Upper lobe of left lung (tissue), 6 donors: ENCODE measurements around the gene MTMR4. TPM values are rescaled to one million over a fixed set of nuclear protein-coding genes. Genes with fewer than 3 reads are reported as not detected.
A peak's percentile ranks its signal among the peaks of the same experiment; 100 is the strongest.

Experiments used
- ATAC-seq, 2 donors: fragments of 200-7000 bp; cut with Tn5 transposase; one replicate each; pipeline ENCODE4 v1.9.1; 2022; ENCODE audit warnings: mild to moderate bottlenecking in 2 of 2, moderate library complexity in 2 of 2; ENCODE audit not compliant: low FRiP score in 2 of 2
- DNase-seq, 2 donors: peaks; one replicate each; pipeline ENCODE4 v3.0.0-alpha.2; 2019 to 2020
- H3K27ac ChIP-seq, 4 donors: fragments of 200-600 bp; sonication (generic); one replicate each; pipeline ENCODE4 v1.5.1; 2016 to 2019
- H3K27me3 ChIP-seq, 4 donors: fragments of 200-600 bp; sonication (generic); one replicate each; pipeline ENCODE4 v1.5.1; 2017 to 2019
- H3K36me3 ChIP-seq, 4 donors: fragments of 200-600 bp; sonication (generic); one replicate each; pipeline ENCODE4 v1.5.1; 2016 to 2019
- H3K4me1 ChIP-seq, 4 donors: fragments of 200-600 bp; sonication (generic); one replicate each; pipeline ENCODE4 v1.5.1; 2018 to 2019
- H3K4me3 ChIP-seq, 4 donors: fragments of 200-600 bp; sonication (generic); one replicate each; pipeline ENCODE4 v1.5.1; 2017 to 2019; ENCODE audit warnings: mild to moderate bottlenecking in 2 of 4, moderate library complexity in 1 of 4
- H3K9me3 ChIP-seq, 4 donors: fragments of 200-600 bp; sonication (generic); one replicate each; pipeline ENCODE4 v1.5.1; 2018 to 2019
- CTCF ChIP-seq, 6 experiments: fragments of 450-650 bp in 4 of 6; fragments of 200-600 bp in 2 of 6; sonication (generic) in 2 of 6; IDR thresholded peaks; one replicate each; pipeline ENCODE4 v1.5.1; 2016 to 2019; ENCODE audit warnings: antibody characterized with exemption in 6 of 6
- EP300 ChIP-seq, 4 donors: sonication (generic); formaldehyde crosslinking; IDR thresholded peaks; one replicate each; pipeline ENCODE4 v1.5.1; 2017; ENCODE audit warnings: antibody characterized with exemption in 4 of 4, control low read depth in 2 of 4
- POLR2A ChIP-seq, 4 donors: fragments of 450-650 bp; IDR thresholded peaks; one replicate each; pipeline ENCODE4 v1.5.1; 2016 to 2017; ENCODE audit warnings: antibody characterized with exemption in 4 of 4, mild to moderate bottlenecking in 2 of 4
- POLR2AphosphoS5 ChIP-seq, 2 donors: sonication (generic); formaldehyde crosslinking; IDR thresholded peaks; one replicate each; pipeline ENCODE4 v1.5.1; 2017; ENCODE audit warnings: antibody characterized with exemption in 2 of 2
- WGBS, 2 donors: methylation state at CpG; one replicate each; pipeline ENCODE4 v1.1.5; 2017 to 2018; 5-methylcytosine and 5-hydroxymethylcytosine counted together
- total RNA-seq, 6 donors: library from RNA; depleted of rRNA in 4 of 6; stranded (reverse); fragments of >200 nt in 4 of 6; gene quantifications; one replicate each; pipeline versions ENCODE4 v1.1.0 to v1.2.1, GENCODE V29; 2016 to 2021
- donor health status: DM: no; HTN: no; CAD: no; lungs with moderate emphysema.
- donor health status: DM: no; HTN: yes; CAD: no; lungs with severe emphysema.

Gene MTMR4
- total RNA-seq, 6 donors from 2014 or later, result 19.6 to 56.6 (median 34.9) TPM

GRCh38 chr17:58520843-58521430, 6.5 kb upstream of the MTMR4 start:
- Histone ChIP-seq H3K9me3 (no peaks in the 10 kb centered on the region), H3K4me1 (peaks cover 29 to 49% (median 45%) of the 10 kb centered on the region in 4 donors), H3K36me3 (peaks cover 0 to 9% (median 3%) of the 10 kb centered on the region in 4 donors), H3K27ac (peak overlapping the region in 3 of 4 donors; percentile 92 to 96 (median 95)), H3K27me3 (no peaks in the 10 kb centered on the region), H3K4me3 (no peak overlapping the region)
- DNase-seq (no peak), ATAC-seq (no peak)
- WGBS, 2 donors, result 80 to 81% methylated on average over 14 to 15 of the region's 15 CpGs
- TF ChIP-seq POLR2AphosphoS5 (IDR thresholded peaks at IDR 0.05) (no peak), POLR2A (IDR thresholded peaks at IDR 0.05) (no peak), CTCF (IDR thresholded peaks at IDR 0.05) (peak in 3 of 6 experiments; percentile 21 to 47 (median 28))

- WGBS, 2 donors, result 0 to 1% methylated on average over 10 to 39 of the region's 39 CpGs
- TF ChIP-seq CTCF (IDR thresholded peaks at IDR 0.05) (peak in 1 of 6 experiments; percentile 2), EP300 (IDR thresholded peaks at IDR 0.05) (no peak), POLR2A (IDR thresholded peaks at IDR 0.05) (peak in 2 of 4 donors; percentile 48 to 57), POLR2AphosphoS5 (IDR thresholded peaks at IDR 0.05) (peak; percentile 52 to 76)
- ATAC-seq, result peak; percentile 94 to 97
- Histone ChIP-seq H3K4me1 (peaks cover 36 to 58% (median 55%) of the 10 kb centered on the region in 4 donors), H3K9me3 (no peaks in the 10 kb centered on the region), H3K36me3 (peaks cover 0 to 9% (median 3%) of the 10 kb centered on the region in 4 donors), H3K4me3 (peak overlapping the region; percentile 65 to 88 (median 72)), H3K27ac (peak overlapping the region; percentile 92 to 97 (median 96)), H3K27me3 (no peaks in the 10 kb centered on the region)
- peak; percentile 98 to 100 for DNase-seq
Measured at GRCh38 chr17:58517928-58518609, 3.6 kb upstream of the MTMR4 start.

GRCh38 chr17:58517378-58517927, 3.0 kb upstream of the MTMR4 start:
- H3K9me3 ChIP-seq, result no peaks in the 10 kb centered on the region
- peak in 1 of 2 donors; percentile 74 for ATAC-seq
- peaks cover 2 to 12% (median 4%) of the 10 kb centered on the region in 4 donors for H3K36me3 ChIP-seq
- TF ChIP-seq POLR2AphosphoS5 (IDR thresholded peaks at IDR 0.05) (peak in 1 of 2 donors; percentile 51), CTCF (IDR thresholded peaks at IDR 0.05) (peak in 1 of 6 experiments; percentile 3), EP300 (IDR thresholded peaks at IDR 0.05) (peak in 1 of 4 donors; percentile 14), POLR2A (IDR thresholded peaks at IDR 0.05) (peak in 3 of 4 donors; percentile 25 to 73 (median 64))
- no peak for DNase-seq
- WGBS, 2 donors, result 0 to 7% methylated on average over 6 to 26 of the region's 27 CpGs
- peak overlapping the region; percentile 51 to 88 (median 72) for H3K4me3 ChIP-seq
- peaks cover 36 to 64% (median 58%) of the 10 kb centered on the region in 4 donors for H3K4me1 ChIP-seq
- H3K27ac ChIP-seq, result peak overlapping the region; percentile 92 to 97 (median 96)
- no peaks in the 10 kb centered on the region for H3K27me3 ChIP-seq

GRCh38 chr17:58516644-58517377, 2.4 kb upstream of the MTMR4 start:
- TF ChIP-seq POLR2AphosphoS5 (IDR thresholded peaks at IDR 0.05) (no peak), CTCF (IDR thresholded peaks at IDR 0.05) (no peak), EP300 (IDR thresholded peaks at IDR 0.05) (no peak), POLR2A (IDR thresholded peaks at IDR 0.05) (no peak)
- Histone ChIP-seq H3K4me3 (peak overlapping the region; percentile 51 to 88 (median 72)), H3K27ac (peak overlapping the region; percentile 92 to 97 (median 96)), H3K4me1 (peaks cover 36 to 64% (median 58%) of the 10 kb centered on the region in 4 donors), H3K9me3 (no peaks in the 10 kb centered on the region), H3K36me3 (peaks cover 3 to 17% (median 9%) of the 10 kb centered on the region in 4 donors), H3K27me3 (no peaks in the 10 kb centered on the region)
- WGBS, 2 donors, result 17 to 44% methylated on average over 2 of the region's 2 CpGs
- ATAC-seq, result no peak
- DNase-seq, result no peak
